GM18861 (cell line): ENCODE results near the gene PRDM15.

Experiments
- ATAC-seq: cut with Tn5 transposase; IDR thresholded peaks from one replicate; pipeline ENCODE4 v1.9.1; 2021; ENCODE audit not compliant: unreplicated experiment

Gene PRDM15

DNA sequence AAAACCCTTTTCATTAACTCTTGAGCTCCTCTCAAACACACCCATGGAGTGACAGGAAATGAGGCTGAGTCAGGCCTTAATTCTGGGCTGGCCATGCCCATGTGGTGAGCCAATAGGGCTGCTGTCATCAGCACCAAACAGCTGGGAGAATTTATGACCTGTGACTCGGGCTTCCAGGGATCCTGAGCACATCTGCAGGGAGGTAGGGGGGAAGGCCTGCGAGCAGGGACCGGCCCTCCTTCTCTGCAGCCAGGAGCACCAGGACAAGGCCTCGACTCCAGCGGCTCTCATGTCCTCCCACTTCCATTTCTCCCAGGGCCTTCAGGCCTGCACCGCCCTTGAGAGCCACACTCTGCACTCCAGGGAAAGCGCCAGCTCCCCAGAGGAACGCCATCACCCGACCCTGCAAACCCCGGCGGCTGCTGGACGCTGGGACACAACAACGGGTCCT lies 126.9 kb downstream of the PRDM15 start:
- ATAC-seq: no peak

DNA sequence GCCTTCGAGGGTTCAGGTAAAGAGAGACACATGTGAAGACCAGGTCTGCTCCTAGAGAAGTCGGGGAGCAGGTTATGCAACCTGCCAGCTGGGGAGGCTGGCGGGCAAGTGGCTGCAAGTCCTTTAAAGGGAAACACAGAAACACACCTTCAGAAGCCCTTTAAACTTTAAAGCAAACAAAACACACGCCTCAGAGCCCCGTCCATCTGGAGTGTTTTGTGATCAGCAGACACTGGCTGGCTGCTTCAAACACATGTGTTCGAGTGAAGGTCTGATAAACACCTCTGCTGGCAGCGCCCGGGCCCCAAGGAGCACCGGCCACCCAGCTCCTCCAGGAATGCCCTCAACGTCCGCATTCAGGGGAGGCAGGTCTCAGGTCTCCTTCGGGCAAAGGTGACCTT lies 127.5 kb downstream of the PRDM15 start:
- ATAC-seq: no peak

DNA sequence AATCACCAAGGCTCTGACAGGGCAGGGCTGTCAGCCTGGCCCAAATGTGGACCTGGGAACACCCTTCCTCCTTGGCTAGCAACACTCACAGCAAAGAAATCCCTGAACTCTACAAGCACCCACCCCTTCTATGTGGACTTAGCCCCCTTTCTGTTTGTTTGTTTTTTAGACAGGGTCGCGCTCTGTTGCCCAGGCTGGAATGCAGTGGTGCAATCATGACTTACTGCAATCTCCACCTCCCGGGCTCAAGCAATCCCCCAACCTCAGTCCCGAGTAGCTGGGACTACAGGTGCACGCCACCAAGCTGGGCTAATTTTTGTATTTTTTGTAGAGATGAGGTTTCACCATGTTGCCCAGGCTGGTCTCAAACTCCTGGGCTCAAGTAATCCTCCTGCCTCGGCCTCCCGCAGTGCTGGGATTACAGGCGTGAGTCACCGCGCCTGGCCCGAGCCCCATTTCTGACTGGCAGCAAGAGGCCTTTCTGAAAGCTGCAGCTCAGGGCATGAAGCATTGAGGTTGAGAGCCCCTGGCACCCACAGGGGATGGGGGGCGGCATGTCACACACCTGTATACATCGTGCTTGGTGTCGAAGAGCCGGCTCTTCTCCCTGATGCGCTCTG lies 128.5 kb downstream of the PRDM15 start:
- no peak for ATAC-seq

DNA sequence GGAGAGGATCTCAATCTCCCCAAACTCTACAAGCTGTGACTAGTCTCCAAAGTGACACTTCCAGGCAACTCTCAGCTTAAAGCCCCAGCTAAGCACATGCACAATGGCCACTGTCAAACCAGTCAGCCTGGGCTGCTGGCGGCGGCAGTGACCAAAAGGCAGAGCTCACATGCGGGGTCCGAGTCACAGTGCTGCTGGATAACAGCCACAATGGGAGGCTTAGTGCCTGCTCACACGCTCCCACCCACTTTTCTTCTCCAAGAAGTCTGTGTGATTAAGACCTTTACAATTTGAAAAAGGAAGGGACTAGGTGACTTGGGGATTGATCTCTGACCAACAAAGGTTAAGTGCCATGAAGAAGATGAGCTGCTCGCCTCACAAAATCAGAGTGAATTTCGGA lies 129.1 kb downstream of the PRDM15 start:
- ATAC-seq: no peak

DNA sequence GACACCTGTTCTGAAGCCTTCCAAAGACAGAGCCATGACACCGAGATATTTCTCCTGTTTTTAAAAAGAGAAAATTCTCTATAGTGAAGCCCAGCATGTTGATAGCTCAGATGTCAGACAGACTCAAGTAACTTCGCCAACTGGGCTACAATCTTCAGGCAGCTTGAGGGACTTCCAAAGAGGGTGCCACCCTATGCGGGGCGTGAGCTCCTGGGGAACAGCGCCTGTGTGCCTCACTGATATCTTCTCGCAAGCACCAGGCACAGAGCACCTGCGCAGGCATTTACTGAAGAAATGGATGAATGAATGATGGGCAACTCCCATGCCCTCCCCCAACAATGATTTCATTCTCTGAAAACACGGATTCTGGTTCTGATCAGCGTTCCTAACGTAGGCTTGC lies 129.9 kb downstream of the PRDM15 start:
- no peak for ATAC-seq
